NB4 (cell line): Measurements from ENCODE around the gene B4GALT6.

Experiments
- DNase-seq: peaks from one replicate; pipeline ENCODE4 v3.0.0; 2010; ENCODE audit warnings: low read depth
- H3K4me3 ChIP-seq: one replicate; pipeline ENCODE4 v1.5.1; 2011; ENCODE audit warnings: mild to moderate bottlenecking, low read depth, low read length, moderate library complexity
- MYC ChIP-seq: IDR thresholded peaks from 2 replicates; pipeline ENCODE4 v1.6.1; 2011; ENCODE audit warnings: low read depth, low read length
- POLR2A ChIP-seq: IDR thresholded peaks from 2 replicates; pipeline ENCODE4 v1.6.1; 2011; ENCODE audit warnings: mild to moderate bottlenecking; ENCODE audit not compliant: insufficient read length; ENCODE audit errors: extremely low read depth
- TF ChIP-seq, protein P1 (sequence below): IDR thresholded peaks from 2 replicates; pipeline ENCODE4 v1.6.1; 2011; ENCODE audit warnings: low read depth, low read length
- TF ChIP-seq, protein P2 (sequence below): IDR thresholded peaks from one replicate; pipeline ENCODE4 v1.5.1; 2012; ENCODE audit warnings: low read depth, low read length

Gene B4GALT6

DNA sequence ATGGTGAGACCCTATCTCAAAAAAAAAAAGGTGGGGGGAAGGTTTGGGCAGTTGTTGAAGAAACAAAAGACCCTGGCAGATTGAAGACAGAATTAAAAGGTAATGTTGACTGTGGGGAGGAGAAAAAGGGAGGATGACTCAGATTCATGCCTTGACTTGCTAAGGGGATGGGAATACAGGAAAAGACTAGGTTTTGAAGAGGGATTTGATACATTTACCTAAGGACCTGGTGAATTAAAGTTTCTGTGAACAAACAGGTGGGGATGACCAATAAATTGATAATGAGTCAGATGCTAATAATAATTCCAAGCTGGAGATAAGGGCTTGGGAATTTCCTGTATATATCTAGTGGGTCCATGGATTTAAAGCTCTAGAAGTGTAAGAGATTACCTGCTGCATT is 65.1 kb downstream of the B4GALT6 start:
- TF ChIP-seq, protein P1, sequence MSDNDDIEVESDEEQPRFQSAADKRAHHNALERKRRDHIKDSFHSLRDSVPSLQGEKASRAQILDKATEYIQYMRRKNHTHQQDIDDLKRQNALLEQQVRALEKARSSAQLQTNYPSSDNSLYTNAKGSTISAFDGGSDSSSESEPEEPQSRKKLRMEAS, result no peak
- TF ChIP-seq POLR2A (no peak), MYC (no peak)
- TF ChIP-seq, protein P2, sequence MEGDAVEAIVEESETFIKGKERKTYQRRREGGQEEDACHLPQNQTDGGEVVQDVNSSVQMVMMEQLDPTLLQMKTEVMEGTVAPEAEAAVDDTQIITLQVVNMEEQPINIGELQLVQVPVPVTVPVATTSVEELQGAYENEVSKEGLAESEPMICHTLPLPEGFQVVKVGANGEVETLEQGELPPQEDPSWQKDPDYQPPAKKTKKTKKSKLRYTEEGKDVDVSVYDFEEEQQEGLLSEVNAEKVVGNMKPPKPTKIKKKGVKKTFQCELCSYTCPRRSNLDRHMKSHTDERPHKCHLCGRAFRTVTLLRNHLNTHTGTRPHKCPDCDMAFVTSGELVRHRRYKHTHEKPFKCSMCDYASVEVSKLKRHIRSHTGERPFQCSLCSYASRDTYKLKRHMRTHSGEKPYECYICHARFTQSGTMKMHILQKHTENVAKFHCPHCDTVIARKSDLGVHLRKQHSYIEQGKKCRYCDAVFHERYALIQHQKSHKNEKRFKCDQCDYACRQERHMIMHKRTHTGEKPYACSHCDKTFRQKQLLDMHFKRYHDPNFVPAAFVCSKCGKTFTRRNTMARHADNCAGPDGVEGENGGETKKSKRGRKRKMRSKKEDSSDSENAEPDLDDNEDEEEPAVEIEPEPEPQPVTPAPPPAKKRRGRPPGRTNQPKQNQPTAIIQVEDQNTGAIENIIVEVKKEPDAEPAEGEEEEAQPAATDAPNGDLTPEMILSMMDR, result no peak
- no peak overlapping the region for H3K4me3 ChIP-seq
- no peak for DNase-seq

DNA sequence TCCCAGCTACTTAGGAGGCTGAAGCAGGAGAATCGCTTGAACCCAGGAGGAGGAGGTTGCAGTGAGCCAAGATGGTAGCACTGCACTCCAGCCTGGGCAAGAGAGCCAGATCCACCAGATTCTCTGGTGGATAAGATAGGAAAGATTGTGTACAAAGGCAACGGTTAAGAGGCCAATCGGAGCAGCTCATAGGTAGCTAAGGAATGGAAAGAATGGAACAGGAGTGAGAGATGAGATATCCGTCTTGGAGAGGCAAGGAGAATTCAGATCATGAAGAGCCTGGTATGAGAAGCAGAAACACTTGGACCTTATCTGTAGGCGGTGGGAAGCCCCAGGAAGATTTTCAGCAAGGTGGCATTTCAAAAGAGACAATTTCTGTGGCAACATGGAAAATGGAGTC is 65.6 kb downstream of the B4GALT6 start:
- DNase-seq, result no peak
- TF ChIP-seq, protein P2, result no peak
- TF ChIP-seq MYC, result no peak
- H3K4me3 ChIP-seq, result no peak overlapping the region

DNA sequence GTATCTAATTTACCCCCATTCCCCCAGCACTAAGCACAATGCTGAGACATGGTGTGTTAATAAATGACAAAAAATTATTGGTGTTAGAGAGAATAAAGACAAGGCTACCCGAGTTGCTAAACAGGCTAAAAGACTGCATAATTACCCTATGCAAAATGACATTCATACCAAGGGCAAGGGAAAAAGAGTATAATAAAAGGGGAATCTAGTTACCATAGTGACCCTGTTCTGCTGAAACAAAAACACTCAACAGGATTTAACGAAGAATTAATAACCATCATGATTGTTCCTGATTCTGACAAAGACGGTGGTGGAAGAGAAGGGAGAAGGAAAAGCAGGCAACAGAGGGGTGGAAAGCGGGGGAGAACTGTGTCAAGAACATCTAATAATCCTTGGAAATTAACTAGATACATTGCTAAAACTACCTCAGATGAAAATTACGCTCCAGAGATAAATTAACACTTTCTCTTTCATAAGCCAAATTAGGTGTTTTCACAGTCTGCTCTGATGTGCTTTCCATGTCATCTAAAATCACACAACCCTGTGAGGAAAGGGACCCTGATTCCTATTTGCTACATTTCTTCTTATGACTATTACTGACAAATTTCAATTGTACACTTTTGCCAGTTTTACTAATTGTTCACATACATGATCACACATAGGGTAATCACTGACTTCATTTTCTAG is 67.2 kb downstream of the B4GALT6 start:
- no peak for DNase-seq

DNA sequence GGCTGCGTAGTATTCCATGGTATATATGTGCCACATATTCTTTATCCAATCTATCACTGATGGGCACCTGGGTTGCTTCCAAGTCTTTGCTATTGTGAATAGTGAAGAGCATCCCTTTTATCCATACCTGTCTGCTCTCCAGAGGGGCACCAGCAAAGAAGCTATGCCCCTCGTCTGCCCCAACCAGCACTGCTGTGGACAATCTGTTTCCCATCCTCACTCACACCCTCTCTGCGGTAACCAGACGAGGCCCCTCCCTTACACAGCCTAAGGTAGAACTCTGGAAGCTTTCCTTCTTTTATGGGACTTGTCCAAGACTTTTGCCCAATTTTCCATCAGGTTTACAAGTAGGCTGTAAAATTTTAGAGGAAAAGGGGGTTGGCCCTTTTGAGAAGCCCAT is 67.8 kb downstream of the B4GALT6 start:
- no peak overlapping the region for H3K4me3 ChIP-seq
- no peak for DNase-seq
- TF ChIP-seq POLR2A, result no peak
- no peak for TF ChIP-seq MYC
- TF ChIP-seq, protein P2, result no peak
- TF ChIP-seq, protein P1, result no peak

More for the DNA sequence above, 67.2 kb downstream of the B4GALT6 start:
- TF ChIP-seq, protein P1, result no peak
- TF ChIP-seq, protein P2, result no peak
- TF ChIP-seq POLR2A (no peak), MYC (no peak)
- H3K4me3 ChIP-seq, result no peak overlapping the region

DNA sequence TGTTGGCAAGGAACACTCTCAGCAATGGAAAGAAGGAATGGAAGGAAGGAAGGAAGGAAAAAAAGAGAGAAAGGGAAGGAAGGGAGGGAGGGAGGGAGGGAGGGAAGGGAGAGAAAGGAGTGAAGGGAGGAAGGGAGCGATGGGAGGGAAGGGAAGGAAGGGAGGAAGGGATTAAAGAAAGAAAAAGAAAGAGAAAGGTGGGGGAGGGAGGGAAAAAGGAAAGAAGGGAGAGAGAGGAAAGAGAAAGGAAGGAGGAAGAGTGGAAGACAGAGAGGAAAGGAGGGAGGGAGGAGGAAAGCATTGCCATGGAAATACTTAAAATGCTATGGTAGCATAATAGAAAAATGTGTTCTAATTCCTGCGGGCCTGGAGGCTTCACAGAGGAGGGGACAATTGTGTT is 70.3 kb downstream of the B4GALT6 start:
- no peak overlapping the region for H3K4me3 ChIP-seq
- TF ChIP-seq, protein P1, result no peak
- TF ChIP-seq POLR2A, result no peak
- TF ChIP-seq, protein P2, result no peak
- TF ChIP-seq MYC, result no peak
- no peak for DNase-seq

DNA sequence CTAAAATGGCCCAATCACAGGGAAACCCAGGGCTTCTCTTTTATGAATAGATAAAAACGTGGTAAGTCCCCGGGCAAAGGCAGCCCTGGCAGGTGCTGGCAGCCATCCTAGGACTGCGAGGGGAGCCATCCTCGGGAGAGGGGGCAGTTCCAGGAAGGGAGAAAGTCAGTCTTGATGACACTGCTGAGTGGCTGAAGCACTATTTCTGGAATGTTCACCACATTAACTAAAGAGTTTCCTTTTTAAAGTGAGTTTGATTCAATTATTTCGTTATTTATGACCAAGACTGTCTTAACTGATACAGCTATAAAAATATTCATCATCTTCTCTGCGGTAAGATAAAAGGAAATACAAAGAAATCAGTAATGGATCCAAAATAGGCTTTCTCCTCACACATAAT is 72.3 kb downstream of the B4GALT6 start:
- DNase-seq, result no peak
- TF ChIP-seq, protein P2, result no peak
- TF ChIP-seq, protein P1, result no peak
- TF ChIP-seq POLR2A, result no peak
- TF ChIP-seq MYC, result no peak
- no peak overlapping the region for H3K4me3 ChIP-seq
